Fibroblast of the aortic adventitia (primary cell): ENCODE measurements around the gene EZH1. TPM values are rescaled to one million over a fixed set of nuclear protein-coding genes. Genes with fewer than 3 reads are reported as not detected.

Source experiments
- DNase-seq: peaks from one replicate; pipeline ENCODE4 v3.0.0-alpha.2; 2010; ENCODE audit warnings: low read depth
- H3K4me3 ChIP-seq: 2 replicates; pipeline ENCODE4 v1.5.1; 2011; ENCODE audit warnings: low read depth, mild to moderate bottlenecking, control low read depth, low read length, moderate library complexity
- CTCF ChIP-seq: IDR thresholded peaks from 2 replicates; pipeline ENCODE4 v1.5.1; 2011; ENCODE audit warnings: mild to moderate bottlenecking, low read length, control low read depth, inconsistent platforms; ENCODE audit not compliant: insufficient read depth
- total RNA-seq: library from RNA; depleted of rRNA; stranded (reverse); fragments of >200 nt; gene quantifications from 2 replicates; pipeline ENCODE4 v1.2.3, GENCODE V29; 2012; ENCODE audit warnings: low replicate concordance

EZH1 gene
- total RNA-seq, 1 donor = 31.4 TPM

- no peak for TF ChIP-seq CTCF
- H3K4me3 ChIP-seq = no peak overlapping the region
- no peak for DNase-seq
These were observed 44.1 kb downstream of the EZH1 start for GRCh38 chr17:42700586-42701289.

- no peak overlapping the region for H3K4me3 ChIP-seq
- TF ChIP-seq CTCF = no peak
- no peak for DNase-seq
These were observed 45.5 kb downstream of the EZH1 start for GRCh38 chr17:42699415-42699740.

GRCh38 chr17:42698736-42699414 lies 46.0 kb downstream of the EZH1 start:
- H3K4me3 ChIP-seq = no peak overlapping the region
- peak; percentile 91 for DNase-seq
- TF ChIP-seq CTCF = no peak

GRCh38 chr17:42697108-42697811 lies 47.6 kb downstream of the EZH1 start:
- no peak overlapping the region for H3K4me3 ChIP-seq
- TF ChIP-seq CTCF = no peak
- DNase-seq = no peak

GRCh38 chr17:42695500-42695899 lies 49.3 kb downstream of the EZH1 start:
- no peak overlapping the region for H3K4me3 ChIP-seq
- TF ChIP-seq CTCF = no peak
- DNase-seq = no peak

- H3K4me3 ChIP-seq = no peak overlapping the region
- DNase-seq = no peak
- no peak for TF ChIP-seq CTCF
These were observed 50.3 kb downstream of the EZH1 start for GRCh38 chr17:42694524-42694923.
